ENCODE results near the gene P2RX4. TPM values are rescaled to one million over a fixed set of nuclear protein-coding genes. Genes with fewer than 3 reads are reported as not detected.

Gene P2RX4
- total and polyA plus RNA-seq, 2 of the 8 experiments (the other 6 are each of a cell fraction or from before 2014, with no cell fraction given): 9.5 to 12.2 TPM

DNA sequence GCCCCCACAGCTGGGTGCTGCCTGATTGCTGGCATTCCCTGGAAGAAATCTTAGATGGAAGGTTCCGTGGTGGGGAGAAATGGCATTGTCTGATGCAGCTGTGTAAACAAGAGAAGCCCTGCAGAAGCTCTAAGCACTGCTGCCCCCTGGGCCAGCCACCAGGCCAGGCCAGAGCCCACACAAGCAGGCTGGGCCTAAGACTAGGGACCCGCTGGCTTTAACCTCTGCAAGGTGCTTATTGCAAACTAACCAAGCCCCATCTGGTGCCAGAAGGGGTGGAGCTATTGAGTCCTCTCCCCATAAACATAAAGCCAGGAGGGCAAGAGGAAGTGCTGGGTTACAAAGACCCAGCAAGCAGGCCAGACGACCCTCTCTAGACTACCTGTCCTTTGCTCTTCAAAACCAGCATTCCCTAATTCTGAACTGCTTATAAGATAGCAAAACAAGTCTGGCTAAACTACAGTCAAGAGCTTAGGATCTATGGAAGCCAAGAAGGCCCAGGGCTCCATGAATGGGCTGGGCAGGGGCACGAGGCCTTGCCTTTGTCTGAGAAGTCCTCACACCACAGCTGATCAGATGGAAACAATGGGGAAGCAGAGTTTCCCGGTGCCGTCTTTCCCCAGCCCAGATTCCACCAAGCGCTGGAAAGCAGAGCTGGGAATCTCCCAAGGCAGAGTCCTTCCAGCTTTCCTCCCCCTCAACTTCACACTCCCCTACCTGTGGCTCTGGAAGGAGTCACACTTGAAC is 28.8 kb downstream of the P2RX4 start (continued):
- no peak for TF ChIP-seq SAP30 (IDR thresholded peaks at IDR 0.05; ENCODE audit: insufficient read depth, insufficient replicate concordance, low read length)
- TF ChIP-seq CTBP2 (IDR thresholded peaks at IDR 0.05; ENCODE audit: borderline replicate concordance, insufficient read depth, insufficient read length, low read length): no peak
- TF ChIP-seq POLR2AphosphoS5 (IDR thresholded peaks at IDR 0.05; ENCODE audit: low read depth, low read length): no peak
- TF ChIP-seq SP2 (IDR thresholded peaks at IDR 0.05; ENCODE audit: low read length): no peak
- TF ChIP-seq YY1 (IDR thresholded peaks at IDR 0.05; ENCODE audit: low read depth, low read length): no peak
- 0 out of 2 replicates have a peak, but pooled peaks have one; percentile 28 for TF ChIP-seq TAF1 (IDR thresholded peaks at IDR 0.05; ENCODE audit: low read depth, low read length)
- TF ChIP-seq CEBPB (IDR thresholded peaks at IDR 0.05; ENCODE audit: low read depth, low read length): no peak
- no peak for TF ChIP-seq EZH2 (IDR thresholded peaks at IDR 0.05; ENCODE audit: low read depth, low read length, severe bottlenecking)
- no peak for TF ChIP-seq BRCA1 (IDR thresholded peaks at IDR 0.05; ENCODE audit: low read depth, low read length)
- TF ChIP-seq HDAC2 (IDR thresholded peaks at IDR 0.05; ENCODE audit: borderline replicate concordance in 1 of 2, low read depth in 2 of 2, low read length in 2 of 2): no peak
- no peak for TF ChIP-seq EP300 (IDR thresholded peaks at IDR 0.05; ENCODE audit: borderline replicate concordance in 1 of 2, low read depth in 2 of 2, low read length in 2 of 2)
- no peak for TF ChIP-seq EGR1 (IDR thresholded peaks at IDR 0.05; ENCODE audit: borderline replicate concordance, low read depth, low read length)
- no peak for TF ChIP-seq TEAD4 (IDR thresholded peaks at IDR 0.05; ENCODE audit: low read depth, low read length)
- peak; percentile 23; the same call in 1 of the 2 replicates for TF ChIP-seq SP1 (IDR thresholded peaks at IDR 0.05; ENCODE audit: low read depth, low read length)
- no peak for TF ChIP-seq SIX5 (IDR thresholded peaks at IDR 0.05; ENCODE audit: low read depth, low read length)
- TF ChIP-seq SIN3A (conservative IDR thresholded peaks at IDR 0.05 in 1 of 2, IDR thresholded peaks at IDR 0.05 in 1 of 2; ENCODE audit: low read depth in 1 of 2, low read length in 2 of 2): no peak
- no peak for TF ChIP-seq RFX5 (IDR thresholded peaks at IDR 0.05; ENCODE audit: borderline replicate concordance, low read depth, low read length)
- TF ChIP-seq GTF2F1 (IDR thresholded peaks at IDR 0.05; ENCODE audit: borderline replicate concordance, low read depth, low read length): no peak
- TF ChIP-seq POU5F1 (IDR thresholded peaks at IDR 0.05; ENCODE audit: low read depth, low read length): no peak
- no peak for TF ChIP-seq GABPA (IDR thresholded peaks at IDR 0.05; ENCODE audit: borderline replicate concordance, insufficient read depth, low read length)
- TF ChIP-seq, protein P1, sequence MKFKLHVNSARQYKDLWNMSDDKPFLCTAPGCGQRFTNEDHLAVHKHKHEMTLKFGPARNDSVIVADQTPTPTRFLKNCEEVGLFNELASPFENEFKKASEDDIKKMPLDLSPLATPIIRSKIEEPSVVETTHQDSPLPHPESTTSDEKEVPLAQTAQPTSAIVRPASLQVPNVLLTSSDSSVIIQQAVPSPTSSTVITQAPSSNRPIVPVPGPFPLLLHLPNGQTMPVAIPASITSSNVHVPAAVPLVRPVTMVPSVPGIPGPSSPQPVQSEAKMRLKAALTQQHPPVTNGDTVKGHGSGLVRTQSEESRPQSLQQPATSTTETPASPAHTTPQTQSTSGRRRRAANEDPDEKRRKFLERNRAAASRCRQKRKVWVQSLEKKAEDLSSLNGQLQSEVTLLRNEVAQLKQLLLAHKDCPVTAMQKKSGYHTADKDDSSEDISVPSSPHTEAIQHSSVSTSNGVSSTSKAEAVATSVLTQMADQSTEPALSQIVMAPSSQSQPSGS (IDR thresholded peaks at IDR 0.05; ENCODE audit: low read length): no peak
- TF ChIP-seq, protein P2, sequence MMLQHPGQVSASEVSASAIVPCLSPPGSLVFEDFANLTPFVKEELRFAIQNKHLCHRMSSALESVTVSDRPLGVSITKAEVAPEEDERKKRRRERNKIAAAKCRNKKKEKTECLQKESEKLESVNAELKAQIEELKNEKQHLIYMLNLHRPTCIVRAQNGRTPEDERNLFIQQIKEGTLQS (IDR thresholded peaks at IDR 0.05; ENCODE audit: insufficient read depth, low read depth, low read length): no peak
